Measurements from ENCODE around the gene DNAH1. TPM values are rescaled to one million over a fixed set of nuclear protein-coding genes. Genes with fewer than 3 reads are reported as not detected.

DNAH1 gene
- total and polyA plus RNA-seq, 10 donors, result 4.9 to 35.8 (median 24.6) TPM

DNA sequence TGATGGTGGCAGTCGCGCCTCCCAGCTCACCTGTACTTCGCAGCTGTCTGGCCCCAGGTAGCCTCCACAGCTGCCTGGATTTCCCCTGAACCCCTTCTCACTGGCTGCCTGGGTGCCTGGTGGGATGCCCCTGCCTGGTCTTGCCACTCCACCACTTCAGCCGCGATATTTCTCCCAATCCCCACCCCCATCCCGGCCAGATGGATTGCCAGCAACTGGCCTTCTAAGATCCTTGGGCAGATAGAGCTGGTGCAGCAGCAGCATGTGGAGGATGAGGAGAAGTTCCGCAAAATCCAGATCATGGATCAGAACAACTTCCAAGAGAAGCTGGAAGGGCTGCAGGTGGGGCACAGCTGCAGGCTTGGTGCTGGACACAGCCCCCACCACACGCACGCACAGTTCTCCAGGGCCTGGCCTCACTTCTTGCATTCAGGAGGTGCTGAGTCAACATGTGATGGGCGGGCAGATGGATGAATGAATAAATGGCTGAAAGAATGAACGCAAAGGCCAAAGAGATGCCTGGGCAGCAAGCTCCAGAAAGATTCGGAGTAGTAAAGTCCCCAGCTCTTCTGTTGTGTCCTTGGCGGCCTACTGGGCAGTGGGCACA, 35.7 kb downstream of the DNAH1 start:
- H3K27me3 ChIP-seq (replicated peaks in 1 of 7), result no peaks in the 10 kb centered on the region

DNA sequence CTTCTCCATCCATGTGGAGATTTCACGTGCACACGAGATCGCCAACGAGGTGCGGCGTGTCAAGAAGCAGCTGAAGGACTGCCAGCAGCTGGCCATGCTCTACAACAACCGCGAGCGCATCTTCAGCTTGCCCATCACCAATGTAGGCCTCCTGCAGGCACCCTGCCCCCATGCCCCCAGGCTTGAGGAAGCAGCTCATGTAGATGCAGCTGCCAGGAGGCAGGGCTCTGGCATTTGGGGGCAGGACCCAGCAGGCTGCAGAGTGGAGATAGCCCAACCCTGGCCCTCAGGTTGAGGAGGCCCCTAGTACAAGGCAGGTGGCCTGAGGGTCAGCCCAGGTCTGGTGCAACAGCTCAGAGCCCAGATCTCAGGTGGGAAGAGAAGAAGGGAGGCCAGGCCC, 36.4 kb downstream of the DNAH1 start:
- H3K4me3 ChIP-seq, result no peak overlapping the region
- H3K27ac ChIP-seq, result no peak overlapping the region
- H3K9me3 ChIP-seq, result no peaks in the 10 kb centered on the region
- no peak for TF ChIP-seq POLR2AphosphoS5 (IDR thresholded peaks at IDR 0.05)
- TF ChIP-seq POLR2A (IDR thresholded peaks at IDR 0.05), result no peak
- no peak for TF ChIP-seq CTCF (IDR thresholded peaks at IDR 0.05 in 8 of 11, conservative IDR thresholded peaks at IDR 0.05 in 3 of 11)
- H3K4me1 ChIP-seq, result no peaks in the 10 kb centered on the region
- 83 to 99% (median 98%) methylated on average over 9 of the region's 9 CpGs for WGBS, 5 donors
- peaks cover 2 to 100% (median 76%) of the 10 kb centered on the region in 6 donors for H3K36me3 ChIP-seq
- intact Hi-C loops (cut with DNase I; ENCODE audit: low total_unique reads), result no loop called here
- DNase-seq, result peak; percentile 46
- no peaks in the 10 kb centered on the region for H3K27me3 ChIP-seq (replicated peaks in 1 of 7)

More for the DNA sequence above, 35.7 kb downstream of the DNAH1 start:
- DNase-seq, result peak; percentile 51
- TF ChIP-seq POLR2AphosphoS5 (IDR thresholded peaks at IDR 0.05) (no peak), POLR2A (IDR thresholded peaks at IDR 0.05) (no peak), CTCF (IDR thresholded peaks at IDR 0.05 in 8 of 11, conservative IDR thresholded peaks at IDR 0.05 in 3 of 11) (no peak)
- 90 to 95% (median 93%) methylated on average over 10 to 13 of the region's 13 CpGs for WGBS, 5 donors
- no peak overlapping the region for H3K27ac ChIP-seq
- intact Hi-C loops (cut with DNase I; ENCODE audit: low total_unique reads), result no loop called here
- peaks cover 0 to 100% (median 72%) of the 10 kb centered on the region in 6 donors for H3K36me3 ChIP-seq
- H3K4me1 ChIP-seq, result no peaks in the 10 kb centered on the region
- H3K9me3 ChIP-seq, result no peaks in the 10 kb centered on the region
- H3K4me3 ChIP-seq, result no peak overlapping the region

- no peak overlapping the region for H3K27ac ChIP-seq
- intact Hi-C loops (cut with DNase I; ENCODE audit: low total_unique reads), result no loop called here
- DNase-seq, result peak; percentile 58
- H3K4me3 ChIP-seq, result no peak overlapping the region
- H3K27me3 ChIP-seq (replicated peaks in 1 of 7), result no peaks in the 10 kb centered on the region
- peaks cover 3 to 100% (median 80%) of the 10 kb centered on the region in 6 donors for H3K36me3 ChIP-seq
- no peak for TF ChIP-seq POLR2A (IDR thresholded peaks at IDR 0.05)
- TF ChIP-seq CTCF (IDR thresholded peaks at IDR 0.05 in 8 of 11, conservative IDR thresholded peaks at IDR 0.05 in 3 of 11), result no peak
- no peak for TF ChIP-seq POLR2AphosphoS5 (IDR thresholded peaks at IDR 0.05)
- H3K4me1 ChIP-seq, result no peaks in the 10 kb centered on the region
- no peaks in the 10 kb centered on the region for H3K9me3 ChIP-seq
- 87 to 98% (median 90%) methylated on average over 16 of the region's 16 CpGs for WGBS, 5 donors
These were observed 37.3 kb downstream of the DNAH1 start for GRCh38 chr3:52353291-52353855.

- DNase-seq, result peak; percentile 38
- WGBS, 5 donors, result 90 to 93% (median 92%) methylated on average over 8 to 12 of the region's 12 CpGs
- intact Hi-C loops (cut with DNase I; ENCODE audit: low total_unique reads), result no loop called here
- H3K9me3 ChIP-seq, result no peaks in the 10 kb centered on the region
- no peaks in the 10 kb centered on the region for H3K4me1 ChIP-seq
- no peak for TF ChIP-seq CTCF (IDR thresholded peaks at IDR 0.05 in 8 of 11, conservative IDR thresholded peaks at IDR 0.05 in 3 of 11)
- no peak for TF ChIP-seq POLR2AphosphoS5 (IDR thresholded peaks at IDR 0.05)
- no peak for TF ChIP-seq POLR2A (IDR thresholded peaks at IDR 0.05)
- no peak overlapping the region for H3K27ac ChIP-seq
- H3K36me3 ChIP-seq, result peaks cover 3 to 100% (median 85%) of the 10 kb centered on the region in 6 donors
- no peak overlapping the region for H3K4me3 ChIP-seq
- no peaks in the 10 kb centered on the region for H3K27me3 ChIP-seq (replicated peaks in 1 of 7)
These were observed 38.6 kb downstream of the DNAH1 start for GRCh38 chr3:52354676-52355075.
